Measurements from ENCODE around the gene MEGF8.

DNA sequence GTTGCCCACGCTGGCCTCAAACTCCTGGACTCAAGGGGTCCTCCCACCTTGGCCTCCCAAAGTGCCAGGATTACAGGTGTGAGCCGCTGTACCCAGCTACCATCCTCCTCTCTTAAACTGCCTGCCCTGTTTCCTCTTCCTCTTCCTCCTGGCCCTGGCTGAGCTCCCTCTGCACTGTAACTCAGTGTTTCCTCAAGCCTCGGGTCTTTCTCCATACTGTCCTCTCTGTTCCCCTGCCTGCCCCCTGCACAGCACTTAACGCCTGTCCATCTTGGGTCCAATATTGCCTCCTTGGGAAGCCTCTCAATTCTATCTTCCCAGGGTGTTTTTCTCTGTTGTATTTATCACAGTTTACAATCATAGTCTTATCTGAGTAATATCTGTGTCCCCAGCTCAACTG is 95.7 kb downstream of the MEGF8 start:
- TF ChIP-seq, protein P1, sequence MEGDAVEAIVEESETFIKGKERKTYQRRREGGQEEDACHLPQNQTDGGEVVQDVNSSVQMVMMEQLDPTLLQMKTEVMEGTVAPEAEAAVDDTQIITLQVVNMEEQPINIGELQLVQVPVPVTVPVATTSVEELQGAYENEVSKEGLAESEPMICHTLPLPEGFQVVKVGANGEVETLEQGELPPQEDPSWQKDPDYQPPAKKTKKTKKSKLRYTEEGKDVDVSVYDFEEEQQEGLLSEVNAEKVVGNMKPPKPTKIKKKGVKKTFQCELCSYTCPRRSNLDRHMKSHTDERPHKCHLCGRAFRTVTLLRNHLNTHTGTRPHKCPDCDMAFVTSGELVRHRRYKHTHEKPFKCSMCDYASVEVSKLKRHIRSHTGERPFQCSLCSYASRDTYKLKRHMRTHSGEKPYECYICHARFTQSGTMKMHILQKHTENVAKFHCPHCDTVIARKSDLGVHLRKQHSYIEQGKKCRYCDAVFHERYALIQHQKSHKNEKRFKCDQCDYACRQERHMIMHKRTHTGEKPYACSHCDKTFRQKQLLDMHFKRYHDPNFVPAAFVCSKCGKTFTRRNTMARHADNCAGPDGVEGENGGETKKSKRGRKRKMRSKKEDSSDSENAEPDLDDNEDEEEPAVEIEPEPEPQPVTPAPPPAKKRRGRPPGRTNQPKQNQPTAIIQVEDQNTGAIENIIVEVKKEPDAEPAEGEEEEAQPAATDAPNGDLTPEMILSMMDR (IDR thresholded peaks at IDR 0.05 in 2 of 3, conservative IDR thresholded peaks at IDR 0.05 in 1 of 3; ENCODE audit: insufficient read depth in 2 of 3, low read depth in 1 of 3, low read length in 3 of 3), result no peak
- no peak for TF ChIP-seq PCBP1 (IDR thresholded peaks at IDR 0.05; ENCODE audit: low read depth, low read length, poor library complexity, severe bottlenecking)
- no peak for TF ChIP-seq POLR2A (conservative IDR thresholded peaks at IDR 0.05)

Data from K562 (cell line).